ENCODE results near the gene ZNF438.
"Not testable (repeated sequence)": the region's sequence is repeated elsewhere in the genome, so short reads cannot be mapped to it uniquely, and the experiment has no call there.

ZNF438 gene

DNA sequence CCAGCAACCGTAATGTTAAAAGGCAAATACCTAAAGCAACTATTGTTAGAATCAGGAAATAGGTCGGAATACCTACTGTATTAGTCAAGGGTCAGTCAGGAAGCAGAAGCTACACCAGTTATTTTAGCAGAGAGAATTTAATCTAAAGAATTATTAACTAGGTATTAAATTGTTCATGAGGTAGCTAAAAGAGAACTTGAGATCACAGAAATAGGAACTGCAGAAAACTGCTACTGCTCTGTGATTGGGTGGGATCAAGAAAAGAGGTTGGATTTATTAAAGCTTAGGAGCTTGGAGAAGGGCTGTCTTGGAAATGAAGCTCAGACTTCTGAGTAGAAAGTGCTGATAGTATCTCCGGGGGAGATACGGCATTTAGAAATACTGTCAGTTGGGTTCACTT, 20.0 kb upstream of the ZNF438 start:
- DNase-seq (ENCODE audit: low read depth), result no peak

DNA sequence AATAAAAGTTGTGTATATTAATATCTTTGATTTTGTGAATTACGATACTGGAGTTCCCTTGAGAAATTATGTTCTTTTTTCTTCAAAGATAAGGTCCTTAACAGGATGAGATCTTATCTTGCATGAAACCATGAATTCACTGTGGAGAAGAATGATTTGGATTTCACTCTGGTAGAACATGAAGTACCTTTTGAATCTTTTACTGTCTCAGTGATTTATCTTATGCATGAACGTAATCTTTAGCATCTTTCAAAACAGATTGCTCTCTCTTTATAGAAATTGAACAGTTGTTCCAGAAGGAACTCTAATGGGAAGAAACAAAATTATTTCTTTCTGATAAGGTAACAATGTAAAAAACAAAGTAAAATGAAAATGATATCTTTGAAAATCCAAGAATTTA, 11.0 kb upstream of the ZNF438 start:
- DNase-seq (ENCODE audit: low read depth), result no peak

DNA sequence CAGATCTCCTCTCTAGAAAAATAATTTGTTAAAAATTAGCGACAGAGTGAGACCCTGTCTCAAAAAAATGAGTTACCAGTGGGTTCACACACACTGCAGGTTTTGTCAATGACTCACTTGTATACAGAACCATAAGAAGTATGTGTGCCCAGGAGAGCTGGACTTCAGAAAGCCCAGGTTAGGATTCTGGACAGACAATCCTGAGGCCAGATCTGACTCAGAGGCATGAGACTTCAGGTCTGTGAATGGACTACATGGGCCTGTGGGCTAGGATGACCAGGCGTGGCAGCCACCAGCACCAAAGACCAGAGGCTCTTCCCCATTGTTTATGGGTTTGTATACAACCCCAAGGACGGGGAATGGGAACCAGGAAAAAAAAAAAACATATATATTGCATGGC, 9.3 kb upstream of the ZNF438 start:
- DNase-seq (ENCODE audit: low read depth), result no peak

DNA sequence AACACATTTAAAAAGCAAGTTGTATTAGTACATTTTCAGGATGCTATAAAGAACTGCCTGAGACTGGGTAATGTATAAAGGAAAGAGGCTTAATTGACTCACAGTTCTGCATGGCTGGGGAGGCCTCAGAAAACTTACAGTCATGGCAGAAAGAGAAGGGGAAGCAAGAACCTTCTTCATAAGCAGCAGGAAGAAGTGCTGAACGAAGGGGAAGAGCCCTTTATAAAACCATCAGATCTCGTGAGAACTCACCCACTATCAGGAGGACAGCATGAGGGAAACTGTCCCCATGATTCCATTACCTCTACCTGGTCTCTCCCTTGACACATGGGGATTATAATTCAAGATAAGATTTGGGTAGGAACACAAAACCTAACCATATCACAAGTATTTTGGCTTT, 7.3 kb upstream of the ZNF438 start:
- DNase-seq (ENCODE audit: low read depth), result not testable (repeated sequence)

DNA sequence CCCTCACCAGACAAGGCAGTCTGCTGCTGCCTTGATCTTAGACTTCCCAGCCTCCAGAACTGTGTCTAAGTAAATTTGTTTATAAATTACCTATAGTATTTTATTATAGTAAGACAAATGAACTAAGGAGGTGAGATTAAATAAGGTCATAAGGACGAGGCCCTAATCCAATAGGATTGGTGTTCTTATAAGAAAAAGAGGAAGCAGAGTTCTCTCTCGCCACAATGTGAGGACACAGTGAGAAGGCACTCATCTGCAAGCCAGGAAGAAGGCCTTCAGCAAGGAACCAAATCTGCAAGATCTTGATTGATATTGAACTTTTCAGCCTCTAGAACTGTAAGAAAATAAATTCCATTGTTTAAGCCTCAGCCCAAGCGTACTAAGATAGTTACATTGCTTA, 6.1 kb upstream of the ZNF438 start:
- DNase-seq (ENCODE audit: low read depth), result no peak

DNA sequence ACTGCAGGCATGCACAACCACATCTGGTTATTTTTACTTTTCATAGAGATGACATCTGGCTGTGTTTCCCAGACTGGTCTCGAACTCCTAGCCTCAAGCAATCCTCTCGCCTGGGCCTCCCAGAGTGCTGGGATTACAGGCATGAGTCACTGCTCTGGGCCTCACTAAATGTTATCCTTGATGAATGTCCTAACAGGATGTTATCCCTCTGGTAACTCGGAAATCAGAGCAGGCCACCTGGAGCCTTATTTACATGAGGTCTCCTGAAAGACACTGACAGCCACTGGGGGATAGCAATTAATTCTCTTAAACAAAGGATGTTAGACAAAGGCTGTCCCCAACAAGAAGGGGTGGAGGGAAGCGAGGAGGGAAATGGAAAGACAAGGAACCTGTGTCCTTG, 4.5 kb upstream of the ZNF438 start:
- no peak for DNase-seq (ENCODE audit: low read depth)

DNA sequence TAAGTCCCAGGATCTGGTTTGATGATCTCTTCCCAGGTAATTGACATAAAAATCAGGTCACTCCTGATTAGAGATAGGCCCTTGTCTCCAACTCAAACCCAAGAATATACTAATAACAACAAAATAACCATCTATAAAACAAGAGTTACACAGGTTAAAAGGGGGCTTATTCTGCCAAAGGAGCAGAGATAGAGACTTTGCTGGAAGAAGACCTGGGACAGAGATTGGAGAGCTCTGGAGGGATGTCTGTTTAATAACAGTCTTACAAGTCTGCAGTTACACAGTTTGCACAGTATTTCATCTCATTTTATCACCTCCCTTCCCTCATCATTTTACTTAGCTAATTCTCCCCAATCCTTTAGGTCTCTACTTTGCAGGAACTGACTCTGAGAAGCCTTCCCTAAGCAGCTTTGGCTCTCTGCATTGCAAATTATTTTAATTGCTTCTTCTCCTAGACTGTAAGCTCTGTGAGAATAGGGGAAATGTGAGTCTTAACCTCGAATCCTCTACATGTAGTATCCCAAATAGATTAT, 3.7 kb upstream of the ZNF438 start:
- no peak for DNase-seq (ENCODE audit: low read depth)

DNA sequence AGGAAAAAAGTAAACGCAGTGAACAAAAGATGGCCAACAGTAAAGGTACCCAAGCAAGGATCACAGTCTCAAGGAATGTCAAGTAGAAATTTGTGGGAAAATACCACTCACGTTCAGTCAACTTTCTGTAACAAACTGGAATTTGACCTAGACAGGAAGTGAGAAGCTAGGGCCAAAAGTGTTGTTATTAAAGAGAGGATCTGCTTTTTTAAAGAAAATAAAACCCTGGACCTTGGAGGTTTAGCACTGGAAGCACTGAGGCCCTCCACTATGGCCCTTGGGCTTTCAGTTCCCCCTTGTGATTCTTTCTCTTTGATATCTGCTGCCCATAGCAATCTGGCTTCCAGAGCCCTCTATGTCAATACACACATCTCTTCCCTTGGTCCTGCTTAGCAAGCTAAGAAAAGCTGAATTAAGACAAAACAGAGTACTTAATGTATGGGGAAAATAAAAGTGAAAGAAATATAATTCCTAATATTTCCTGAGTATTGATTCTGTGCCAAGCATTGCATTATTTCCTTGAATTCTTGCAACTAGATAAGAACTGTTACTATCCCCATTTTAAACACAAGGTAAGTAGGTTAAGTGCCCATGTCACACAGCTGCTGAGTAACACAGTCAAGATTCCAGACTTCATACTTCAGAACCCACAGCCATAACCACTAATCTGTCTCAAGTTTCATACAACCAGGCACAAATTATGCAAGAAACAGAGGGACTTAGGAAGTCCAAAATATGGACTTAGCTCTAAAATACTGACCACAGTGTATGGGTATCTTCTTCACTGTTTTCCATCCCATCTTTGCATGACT, 2.6 kb upstream of the ZNF438 start:
- peak; percentile 88 for DNase-seq (ENCODE audit: low read depth)

DNA sequence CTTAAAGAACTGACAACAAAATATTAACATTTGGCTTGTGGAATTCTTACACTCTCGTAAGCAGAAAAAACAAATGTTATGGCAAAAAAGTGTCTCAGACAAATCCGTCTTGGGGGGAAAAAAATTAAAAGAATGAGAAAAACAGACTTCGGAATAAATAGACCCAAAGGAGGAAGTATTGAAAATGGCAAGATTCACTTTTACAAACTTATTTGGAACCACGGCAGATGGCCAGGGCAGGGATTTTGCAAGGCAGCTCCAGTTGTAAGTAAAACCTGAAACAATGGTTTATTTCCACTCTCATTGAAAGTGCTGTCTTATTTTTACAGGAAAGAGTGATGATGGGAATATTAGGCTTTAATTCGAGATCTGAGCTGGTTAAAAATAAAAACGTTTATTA, 1.5 kb upstream of the ZNF438 start:
- no peak for DNase-seq (ENCODE audit: low read depth)

DNA sequence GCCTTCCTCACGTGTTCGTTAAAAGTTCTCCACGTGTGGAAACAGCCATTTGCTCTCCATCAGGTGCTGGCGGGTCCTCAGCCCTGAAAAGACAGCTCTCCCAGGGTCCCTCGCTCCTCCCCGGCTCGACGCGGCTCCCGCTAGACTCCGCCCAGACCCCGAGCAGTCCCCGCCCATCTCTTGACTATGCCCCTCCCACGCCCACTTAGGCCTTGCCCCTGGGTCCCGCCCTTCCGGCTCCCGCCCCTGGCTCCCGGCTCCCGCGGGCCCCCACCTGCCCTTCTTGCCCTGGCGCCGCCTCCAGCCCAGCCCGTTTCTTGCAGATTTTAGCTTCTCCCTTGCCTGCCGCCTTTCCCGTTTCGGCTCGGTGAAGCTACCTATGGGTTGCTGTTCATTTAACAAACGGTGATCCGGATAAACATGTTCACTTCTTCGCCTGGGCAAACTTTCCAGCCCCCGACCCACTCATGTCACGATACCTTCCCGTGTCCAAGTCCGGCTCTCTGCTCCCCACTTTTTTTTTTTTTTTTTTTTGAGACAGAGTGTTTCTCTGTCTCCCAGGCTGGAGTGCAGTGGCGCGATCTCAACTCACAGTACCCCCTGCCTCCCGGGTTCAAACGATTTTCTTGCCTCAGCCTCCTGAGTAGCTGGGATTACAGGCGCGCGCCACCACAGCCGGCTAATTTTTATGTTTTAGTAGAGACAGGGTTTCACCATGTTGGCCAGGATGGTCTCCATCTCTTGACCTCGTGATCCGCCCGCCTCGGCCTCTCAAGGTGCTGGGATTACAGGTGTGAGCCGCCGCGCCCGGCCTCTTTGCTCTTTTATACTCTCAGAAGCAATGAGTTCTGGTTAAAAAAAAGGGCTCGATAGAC, 830 bp upstream of the ZNF438 start:
- DNase-seq (ENCODE audit: low read depth), result no peak

DNA sequence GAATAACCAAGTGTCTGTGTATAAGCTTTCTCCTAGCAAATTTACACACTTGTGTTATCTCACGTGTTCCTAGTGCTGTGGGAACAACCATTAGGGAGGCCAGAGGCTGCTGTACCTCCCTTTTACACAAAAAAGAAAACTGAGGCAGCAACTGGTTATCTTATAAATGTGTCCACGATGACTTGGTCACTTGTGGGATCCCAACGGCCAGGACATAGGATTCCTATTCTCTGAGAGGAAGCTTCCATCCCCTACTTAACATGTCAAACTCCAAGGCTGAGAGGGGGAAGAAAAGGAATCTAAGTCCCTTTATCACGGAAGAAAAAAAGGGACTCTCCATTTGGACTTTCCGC, 484 bp downstream of the ZNF438 start:
- no peak for DNase-seq (ENCODE audit: low read depth)

DNA sequence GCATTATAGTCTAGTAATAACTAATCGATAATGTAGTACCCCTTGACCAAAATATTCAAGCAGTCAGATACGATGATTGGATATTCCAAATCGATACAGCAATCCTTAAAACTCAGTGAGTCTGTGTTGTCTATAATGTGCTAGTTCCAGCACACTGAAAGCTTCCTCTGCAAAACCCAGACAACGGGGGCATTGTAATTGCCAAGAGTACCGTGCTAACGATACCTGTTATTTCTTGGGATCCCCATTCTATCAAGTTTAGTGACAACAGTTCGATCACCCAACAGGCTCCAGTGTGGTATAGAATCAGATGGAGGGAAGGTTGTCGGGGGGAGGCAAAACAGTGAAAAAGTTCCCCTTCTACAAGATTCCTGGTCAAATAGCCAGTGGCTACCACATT, 865 bp downstream of the ZNF438 start:
- no peak for DNase-seq (ENCODE audit: low read depth)

DNA sequence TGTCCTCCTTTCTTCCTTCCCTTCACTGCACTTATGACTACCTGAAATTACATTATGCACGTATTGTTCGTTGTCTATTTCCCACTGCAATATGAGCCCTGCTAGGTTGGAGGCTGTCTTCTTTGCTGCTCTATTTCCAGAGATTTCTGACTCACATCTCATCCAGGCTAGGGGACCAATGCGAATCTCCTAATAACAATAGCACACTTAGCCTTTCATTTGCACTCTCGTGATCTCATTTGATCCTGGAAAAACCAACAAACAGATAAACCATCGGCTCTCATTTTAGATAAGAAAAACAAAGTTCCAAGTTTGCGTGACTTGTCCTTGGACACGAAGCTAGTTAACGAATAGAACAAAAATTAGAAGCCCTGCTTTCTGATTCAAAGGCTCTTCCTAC, 1.4 kb downstream of the ZNF438 start:
- DNase-seq (ENCODE audit: low read depth), result no peak

DNA sequence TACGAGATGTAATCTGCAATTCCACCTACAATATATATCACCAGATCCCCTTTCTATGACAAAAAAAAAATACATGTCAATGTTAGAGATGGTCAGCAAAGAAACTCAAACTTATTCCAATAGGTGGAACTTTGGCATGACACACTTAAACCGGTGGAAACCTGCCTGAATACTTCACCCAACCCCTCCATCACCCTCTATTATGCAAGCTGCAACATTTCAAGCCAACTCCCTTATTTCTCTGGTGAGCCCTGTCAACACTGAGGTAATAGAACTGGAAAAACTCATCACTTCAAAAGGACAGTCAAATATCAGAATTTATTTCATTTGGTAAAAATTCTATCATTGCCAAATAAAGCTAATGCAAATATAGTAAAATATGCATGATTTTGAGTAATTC, 3.6 kb downstream of the ZNF438 start:
- DNase-seq (ENCODE audit: low read depth), result no peak

DNA sequence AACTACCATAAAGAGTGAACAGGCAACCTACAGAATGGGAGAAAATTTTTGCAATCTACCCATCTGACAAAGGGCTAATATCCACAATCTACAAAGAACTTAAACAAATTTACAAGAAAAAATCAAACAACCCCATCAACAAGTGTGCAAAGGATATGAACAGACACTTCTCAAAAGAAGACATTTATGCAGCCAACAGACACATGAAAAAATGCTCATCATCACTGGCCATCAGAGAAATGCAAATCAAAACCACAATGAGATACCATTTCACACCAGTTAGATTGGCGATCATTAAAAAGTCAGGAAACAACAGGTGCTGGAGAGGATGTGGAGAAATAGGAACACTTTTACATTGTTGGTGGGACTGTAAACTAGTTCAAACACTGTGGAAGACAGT, 5.4 kb downstream of the ZNF438 start:
- DNase-seq (ENCODE audit: low read depth), result not testable (repeated sequence)

DNA sequence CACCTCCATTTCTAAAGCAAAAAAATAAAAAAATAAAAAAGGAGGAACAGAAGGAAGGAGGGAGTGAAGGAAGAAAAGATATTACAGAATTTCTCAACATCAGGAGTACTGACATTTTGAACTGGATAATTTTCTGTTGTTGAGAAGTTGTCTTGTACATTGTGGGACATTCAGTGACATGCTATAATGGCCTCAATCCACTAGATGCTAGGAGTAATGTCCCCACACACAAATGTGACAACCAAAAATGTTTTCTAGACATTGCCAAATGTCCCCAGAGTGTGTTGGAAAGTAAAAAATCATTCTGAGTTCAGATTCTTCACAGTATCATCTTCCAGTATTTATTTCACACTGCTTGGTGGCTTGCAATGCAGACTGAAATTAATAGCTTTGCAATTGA, 6.5 kb downstream of the ZNF438 start:
- no peak for DNase-seq (ENCODE audit: low read depth)

DNA sequence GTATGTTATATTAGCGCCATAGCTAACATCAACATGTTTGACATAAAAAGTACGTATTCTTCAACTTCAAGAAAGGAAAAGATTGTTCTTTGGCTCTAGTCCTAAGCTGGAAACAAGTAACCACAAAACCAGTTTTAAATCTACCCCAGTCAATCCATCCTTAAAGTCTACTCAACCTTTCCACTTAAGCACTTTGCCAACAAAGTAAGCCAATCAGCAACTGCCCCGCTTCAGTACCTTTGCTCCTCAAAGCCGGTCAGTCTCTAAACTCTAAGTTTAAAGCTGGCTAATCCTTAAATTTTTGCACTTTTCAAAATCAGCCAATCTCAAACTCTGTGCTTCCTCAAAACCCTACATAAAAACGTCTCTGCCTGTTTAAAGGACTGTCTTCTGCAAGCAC, 8.1 kb downstream of the ZNF438 start:
- DNase-seq (ENCODE audit: low read depth), result no peak

DNA sequence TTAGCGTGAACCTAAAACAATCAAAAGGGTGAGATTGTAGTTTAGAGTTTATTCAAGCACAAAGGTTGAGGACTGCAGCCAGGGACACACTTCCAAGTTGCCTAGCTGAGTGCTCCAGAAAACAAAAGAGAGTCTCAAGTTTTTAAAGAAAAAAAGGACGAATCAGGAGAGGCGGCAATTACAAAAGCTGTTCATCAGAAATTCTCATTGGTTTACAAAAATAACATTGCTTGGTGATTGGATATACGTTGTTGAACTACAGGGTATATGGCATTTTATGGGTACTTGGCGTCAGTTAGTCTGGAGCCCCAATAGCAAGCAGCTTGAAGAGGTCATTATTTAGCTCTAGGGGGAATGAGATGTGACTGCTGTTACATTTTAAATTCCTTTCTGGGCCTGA, 11.5 kb downstream of the ZNF438 start:
- no peak for DNase-seq (ENCODE audit: low read depth)

DNA sequence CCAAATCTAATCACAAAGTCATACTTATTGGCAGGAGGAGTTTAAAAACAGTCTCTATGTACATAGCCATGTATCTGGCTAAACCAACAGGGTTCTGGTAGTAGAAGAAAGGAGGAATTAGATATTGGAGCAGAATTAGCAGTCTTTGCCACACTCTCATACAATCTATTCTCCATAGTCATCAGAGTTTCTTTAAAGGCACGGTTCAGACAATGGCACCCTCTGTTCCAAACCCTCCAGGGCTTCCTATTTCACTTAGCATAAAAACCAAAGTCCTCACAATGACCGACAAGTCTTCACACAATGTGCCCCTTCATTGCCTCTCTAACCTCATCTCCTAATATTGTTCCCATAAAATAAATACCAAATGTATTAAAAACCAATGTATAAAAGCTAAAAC, 12.7 kb downstream of the ZNF438 start:
- no peak for DNase-seq (ENCODE audit: low read depth)

DNA sequence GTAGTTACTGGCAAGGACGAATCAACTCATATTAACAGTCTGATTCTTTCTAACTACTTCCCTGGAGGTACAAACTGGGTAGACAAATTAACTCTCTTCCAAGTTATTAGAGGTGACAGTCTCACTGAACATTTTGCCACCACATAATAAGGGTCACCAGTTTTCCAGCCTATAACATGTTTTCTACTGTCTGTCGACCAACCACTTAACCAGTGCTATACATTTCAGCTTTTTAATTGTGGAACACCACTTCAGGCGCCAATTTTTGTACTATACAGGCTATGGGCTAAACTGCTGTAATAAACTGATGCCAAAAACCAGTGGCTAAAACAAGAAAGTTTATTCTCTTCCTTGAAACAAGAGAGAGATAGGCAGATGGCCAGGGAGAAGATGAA, 13.3 kb downstream of the ZNF438 start:
- DNase-seq (ENCODE audit: low read depth), result no peak

DNA sequence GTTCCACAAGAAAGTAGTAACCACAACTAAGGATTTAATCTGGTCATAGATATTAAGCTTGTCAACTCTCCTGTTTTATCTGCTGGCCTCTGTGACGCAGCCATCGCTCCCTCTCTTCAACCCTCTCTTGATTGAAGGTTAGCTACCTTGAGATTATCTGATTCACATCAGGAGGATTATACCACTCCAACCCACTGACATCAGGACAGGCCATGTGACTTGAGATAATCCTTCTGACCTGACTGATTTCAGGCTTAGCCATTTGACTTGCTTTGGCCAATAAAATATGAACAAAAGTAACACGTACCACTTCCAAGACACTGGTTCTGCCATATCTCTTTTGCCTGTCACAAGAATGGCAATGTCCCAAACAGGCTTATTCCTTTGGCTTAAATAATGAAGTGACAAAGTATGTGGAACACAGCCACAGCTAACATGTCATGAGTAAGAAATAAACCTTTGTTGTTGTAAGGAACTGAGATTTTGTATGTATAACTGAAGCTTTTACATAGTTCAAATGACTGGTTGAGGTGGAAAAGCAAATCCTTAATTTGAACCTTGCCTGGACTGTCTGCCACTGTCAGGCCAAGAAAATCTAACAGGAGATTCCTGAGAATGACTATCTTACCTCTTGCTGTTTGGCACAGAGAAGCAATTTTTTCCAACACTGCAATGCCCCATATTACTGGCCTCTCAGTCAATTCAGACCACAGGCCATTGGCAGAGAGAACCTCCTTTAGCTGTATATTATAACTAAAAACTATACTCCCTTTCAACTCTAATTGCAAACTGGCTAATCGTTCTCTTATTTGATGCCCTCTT, 13.9 kb downstream of the ZNF438 start:
- DNase-seq (ENCODE audit: low read depth), result no peak

DNA sequence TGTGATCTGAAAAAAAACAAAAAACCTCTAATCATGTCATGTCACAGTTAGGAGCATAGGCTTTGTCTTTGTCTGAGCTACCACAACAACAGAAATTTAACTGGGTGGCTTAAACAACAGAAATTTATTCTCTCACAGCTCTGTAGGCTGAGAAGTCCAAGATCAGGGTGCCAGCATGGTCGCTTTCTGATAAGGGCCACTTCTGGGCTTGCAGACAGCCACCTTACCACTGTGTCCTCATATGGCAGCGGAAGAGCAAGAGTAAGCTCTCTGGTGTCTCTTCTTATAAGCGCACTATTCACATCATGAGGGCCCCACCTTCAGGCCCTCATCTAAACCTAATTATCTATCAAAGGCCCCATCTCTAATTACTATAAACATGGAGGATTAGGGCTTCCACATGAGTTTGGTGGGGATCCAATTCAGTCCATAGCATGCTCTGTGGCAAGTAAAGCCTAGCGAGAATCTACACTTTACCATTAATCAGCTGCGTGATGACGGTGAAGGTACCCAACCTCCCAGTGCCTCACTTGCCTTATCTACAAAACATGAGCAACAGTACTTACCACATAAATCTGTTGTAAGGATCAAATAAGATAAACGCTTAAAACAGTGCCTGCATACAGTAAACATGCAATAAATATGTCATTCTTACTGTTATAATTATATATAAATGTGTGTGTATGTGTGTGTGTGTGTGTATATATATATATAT, 17.3 kb downstream of the ZNF438 start:
- DNase-seq (ENCODE audit: low read depth), result no peak

Measured in GM04503 (cell line).